ENCODE data around the gene MCM3.
A peak's percentile ranks its signal among the peaks of the same experiment; 100 is the strongest.

MCM3 gene

DNA sequence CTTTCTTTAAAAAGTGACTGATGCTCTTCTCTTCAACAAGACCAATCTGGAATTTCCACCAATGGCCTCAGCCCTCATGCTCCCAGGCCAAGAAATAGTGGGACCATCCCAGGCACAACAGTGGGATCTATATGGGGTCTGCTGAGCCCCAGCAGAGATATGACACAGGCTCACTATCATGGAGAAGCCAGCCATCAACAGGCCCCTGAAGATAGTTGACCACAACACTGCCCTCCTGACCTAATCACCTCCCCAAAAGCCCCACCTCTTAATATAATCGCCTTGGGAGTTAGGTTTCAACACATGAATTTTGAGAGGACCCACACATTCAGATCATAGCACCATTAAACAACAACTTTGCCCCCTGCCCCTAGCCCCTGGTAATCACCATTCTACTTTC is 16.8 kb upstream of the MCM3 start:
- no peak for DNase-seq

DNA sequence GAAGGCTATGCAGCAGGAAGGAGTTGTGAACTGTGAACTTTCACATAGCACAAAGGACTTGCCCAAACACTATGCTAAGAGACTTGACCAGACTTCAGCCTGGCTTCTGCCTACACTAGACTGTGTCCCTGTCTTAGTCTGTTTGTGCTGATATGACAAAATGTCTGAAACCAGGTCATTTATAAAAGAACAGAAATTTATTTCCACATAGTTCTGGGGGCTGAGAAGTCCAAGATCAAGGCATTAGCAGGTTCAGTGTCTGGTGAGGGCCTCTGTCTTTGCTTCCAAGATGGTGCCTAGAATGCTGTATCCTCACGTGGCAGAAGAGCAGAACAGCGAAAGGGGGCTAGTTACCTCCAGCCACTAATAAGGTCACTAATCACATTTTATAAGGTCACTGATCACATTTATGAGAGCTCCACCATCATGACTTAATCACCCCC is 16.0 kb upstream of the MCM3 start:
- no peak for DNase-seq

GRCh38 chr6:52299653-52300052 is 15.1 kb upstream of the MCM3 start:
- DNase-seq = no peak

DNA sequence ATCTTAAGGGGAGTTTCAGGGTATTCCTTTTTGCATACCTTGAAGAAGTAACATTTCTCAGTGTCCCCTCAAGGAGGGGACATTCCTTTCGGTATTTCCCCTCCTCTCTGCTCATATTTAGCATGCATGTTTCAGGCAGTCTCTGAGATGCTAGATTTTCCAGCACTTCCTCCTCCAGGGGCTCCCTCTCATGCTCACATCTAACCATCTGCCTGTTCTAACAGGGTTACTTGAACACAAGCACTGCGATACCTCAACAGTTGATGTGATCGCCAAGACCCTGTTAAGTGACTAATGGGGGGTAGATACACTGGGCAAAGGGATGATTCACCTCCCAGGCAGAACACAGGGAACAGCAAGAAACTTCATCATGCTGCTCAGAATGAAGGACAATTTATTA is 12.9 kb upstream of the MCM3 start:
- DNase-seq = no peak

DNA sequence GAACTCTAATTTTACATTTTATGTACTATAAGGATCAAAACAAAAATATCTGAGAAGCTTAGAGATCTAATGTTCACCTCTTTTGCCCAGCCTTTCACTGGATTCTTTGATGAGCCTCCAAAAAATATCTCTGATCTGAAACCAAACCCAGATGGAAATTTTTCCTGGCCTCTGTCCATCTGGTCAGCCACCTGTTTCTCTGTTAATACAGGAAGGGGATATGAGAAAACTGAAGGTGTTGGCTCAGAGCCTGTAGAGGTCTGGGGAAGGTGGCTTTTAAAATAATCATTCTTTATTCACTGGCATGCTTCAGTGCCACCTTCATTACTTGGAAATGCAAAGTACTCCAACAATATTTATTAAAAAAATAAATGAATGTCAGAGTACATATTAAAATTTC is 8.5 kb upstream of the MCM3 start:
- DNase-seq = peak; percentile 91

- no peak for DNase-seq
Measured at GRCh38 chr6:52288841-52289240, 4.3 kb upstream of the MCM3 start.

DNA sequence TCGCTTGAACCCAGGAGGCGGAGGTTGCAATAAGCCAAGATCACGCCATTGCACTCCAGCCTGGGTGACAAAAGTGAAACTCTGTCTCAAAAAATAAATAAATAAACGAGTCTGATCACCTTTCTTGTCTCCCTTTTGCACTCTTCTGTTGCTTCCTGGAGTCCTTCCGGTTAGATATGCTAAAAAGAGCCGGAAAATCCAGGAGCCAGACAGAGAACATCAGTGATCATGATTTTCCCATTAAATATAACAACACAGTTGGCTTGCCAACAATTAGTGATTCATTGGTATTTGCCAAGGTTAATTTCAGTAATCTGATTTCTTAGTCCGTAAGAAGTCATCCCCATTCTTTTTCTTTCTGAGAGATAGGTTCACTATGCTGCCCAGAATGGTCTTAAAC is 3.7 kb upstream of the MCM3 start:
- no peak for DNase-seq

GRCh38 chr6:52286798-52287432 is 2.4 kb upstream of the MCM3 start:
- DNase-seq = peak; percentile 94

DNA sequence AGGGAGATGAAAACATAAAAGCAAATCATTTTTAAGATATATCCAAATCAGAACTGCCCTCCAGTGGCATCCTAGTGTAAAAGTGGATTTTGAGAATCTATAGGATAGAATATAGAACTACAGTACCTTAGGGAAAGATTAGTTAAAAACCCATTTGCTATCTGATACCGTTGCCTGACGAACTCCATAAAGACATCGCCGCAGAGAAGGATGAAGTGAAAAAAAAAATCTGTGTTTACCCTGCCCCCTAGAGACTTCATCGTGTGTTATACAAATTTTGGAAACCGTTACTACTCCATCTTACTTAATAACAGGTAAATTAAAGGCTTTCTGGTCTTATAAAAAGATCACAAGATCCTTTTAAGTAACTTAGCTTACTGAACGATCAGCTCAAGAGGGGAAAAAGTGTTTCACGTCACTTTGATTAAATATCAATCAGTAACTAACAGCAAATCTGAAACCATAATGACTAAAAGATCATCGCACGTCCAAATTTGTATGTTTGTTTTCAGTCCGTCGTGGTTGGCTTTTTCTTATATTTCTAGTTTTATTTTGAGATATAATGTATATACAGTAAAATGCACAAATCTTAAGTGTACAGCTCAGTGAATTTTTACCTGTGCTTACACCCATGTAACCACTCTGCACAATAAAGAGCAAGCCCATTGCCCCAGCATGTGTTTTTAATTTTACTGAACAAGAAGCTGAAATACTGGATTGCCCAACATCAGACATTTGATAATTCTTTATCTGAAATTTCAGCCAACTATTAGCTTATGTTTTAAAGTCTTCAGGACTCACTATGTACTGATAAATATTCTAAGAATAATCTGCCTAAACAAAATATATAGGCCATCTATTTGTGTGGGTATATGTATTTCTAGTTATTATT is 881 bp upstream of the MCM3 start:
- peak; percentile 86 for DNase-seq

- DNase-seq = peak; percentile 90
Measured at GRCh38 chr6:52284131-52284459, 447 bp downstream of the MCM3 start.

DNA sequence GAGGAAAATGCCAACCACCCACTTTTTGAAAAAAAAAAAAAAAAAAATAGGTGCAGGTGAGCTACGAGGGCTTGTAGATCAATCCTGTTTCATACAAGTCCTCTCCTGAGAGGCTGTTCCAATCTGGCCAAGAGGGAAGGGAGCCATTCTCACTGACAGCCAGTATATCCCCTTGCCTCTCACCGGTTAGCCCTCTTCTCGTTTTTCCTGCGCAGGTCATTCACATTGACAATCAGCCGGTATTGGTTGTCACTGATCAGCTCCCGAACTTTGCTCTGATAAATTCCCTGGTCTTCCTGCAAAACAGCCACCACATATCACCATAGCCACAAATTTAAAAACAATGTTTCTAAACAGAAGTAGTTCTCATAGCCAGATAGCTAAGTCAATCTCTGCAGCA is 1.4 kb downstream of the MCM3 start:
- peak; percentile 20 for DNase-seq

GRCh38 chr6:52276130-52276529 is 8.4 kb downstream of the MCM3 start:
- DNase-seq = no peak

DNA sequence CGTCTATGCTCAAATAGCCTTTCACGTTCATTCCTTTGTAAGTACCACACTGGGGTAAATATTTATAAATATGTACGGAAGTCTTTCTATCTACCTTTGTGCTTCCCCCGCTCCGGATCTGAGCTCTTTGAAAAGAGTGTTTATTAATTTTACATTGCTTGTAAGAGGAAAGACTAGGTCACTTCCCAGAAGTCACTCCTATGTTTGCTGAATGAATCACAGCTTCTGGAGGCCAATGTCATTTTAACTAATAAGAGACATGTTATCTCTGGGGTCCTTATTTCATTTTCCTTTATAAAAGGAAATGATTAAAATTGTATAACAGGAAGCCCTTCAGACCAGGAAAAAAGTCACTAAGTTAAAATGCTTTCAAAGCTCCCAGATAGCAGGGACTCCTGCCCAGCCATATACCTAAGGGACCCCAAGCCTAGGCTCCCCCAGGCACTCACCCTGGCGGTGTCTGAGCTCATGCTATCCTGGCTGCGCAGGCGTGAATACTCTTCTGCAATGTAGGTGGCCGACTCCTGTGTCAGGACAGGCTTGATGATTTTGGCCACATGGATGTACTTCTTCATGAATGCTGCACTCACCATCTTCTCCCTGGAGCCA is 12.6 kb downstream of the MCM3 start:
- no peak for DNase-seq

- DNase-seq = peak; percentile 69
Measured at GRCh38 chr6:52263709-52264540, 20.6 kb downstream of the MCM3 start.

DNA sequence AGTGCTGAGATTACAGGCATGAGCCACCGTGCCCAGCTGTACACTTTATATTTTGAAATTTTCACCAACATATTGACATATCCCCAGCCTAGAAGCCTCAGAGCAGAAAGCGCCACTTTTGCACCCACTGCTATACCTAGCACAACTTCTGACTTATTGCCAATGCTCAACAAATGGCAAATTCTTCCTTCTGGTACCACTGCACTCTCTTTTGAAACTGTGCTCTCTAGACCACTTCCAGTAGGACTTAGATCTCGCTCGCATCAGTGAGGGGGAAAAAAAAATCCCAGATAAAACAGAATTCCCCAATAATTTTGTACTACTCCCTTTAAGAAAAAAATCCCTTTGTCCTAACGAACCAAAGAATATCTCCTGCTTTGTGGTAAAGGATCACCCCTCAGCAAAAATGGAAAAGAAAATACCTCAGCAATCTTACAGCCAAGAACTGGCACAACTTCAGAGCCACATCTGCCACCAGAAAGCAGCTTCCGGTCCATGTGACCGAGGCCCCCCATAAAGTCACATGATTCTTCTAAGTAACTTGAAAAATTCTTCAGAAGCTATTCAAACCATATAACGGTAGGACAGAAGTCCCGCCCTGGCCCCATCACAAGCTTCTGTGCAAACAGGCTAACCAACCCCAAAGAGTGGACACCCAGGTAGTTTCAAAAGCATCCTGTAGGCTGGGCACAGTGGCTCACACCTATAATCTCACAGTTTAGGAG is 21.8 kb downstream of the MCM3 start:
- no peak for DNase-seq

DNA sequence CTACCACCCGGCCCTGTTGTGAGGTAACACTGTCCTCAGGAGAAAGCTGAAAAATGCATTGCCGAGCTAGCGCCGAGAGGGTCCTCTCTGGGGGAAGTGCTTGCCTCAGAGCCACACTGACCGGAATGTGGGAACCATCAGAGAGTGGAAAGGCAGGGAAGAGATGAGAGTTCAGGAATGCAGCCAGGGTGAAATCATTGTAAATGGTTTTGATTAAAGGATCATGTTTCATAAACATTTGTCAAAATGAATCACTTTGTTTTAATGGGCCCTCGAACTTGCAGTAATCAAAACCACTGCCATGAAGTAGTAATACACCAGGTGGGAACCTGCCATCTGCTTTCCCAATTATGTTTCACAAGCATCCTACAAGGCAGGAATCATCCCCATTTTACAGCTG is 23.3 kb downstream of the MCM3 start:
- DNase-seq = peak; percentile 58

- DNase-seq = peak; percentile 13
Measured at GRCh38 chr6:52260634-52261033, 23.9 kb downstream of the MCM3 start.

GRCh38 chr6:52255434-52255833 is 29.1 kb downstream of the MCM3 start:
- DNase-seq = no peak

GRCh38 chr6:52254731-52255378 is 29.7 kb downstream of the MCM3 start:
- DNase-seq = no peak

GRCh38 chr6:52253494-52253893 is 31.0 kb downstream of the MCM3 start:
- DNase-seq = peak; percentile 22

DNA sequence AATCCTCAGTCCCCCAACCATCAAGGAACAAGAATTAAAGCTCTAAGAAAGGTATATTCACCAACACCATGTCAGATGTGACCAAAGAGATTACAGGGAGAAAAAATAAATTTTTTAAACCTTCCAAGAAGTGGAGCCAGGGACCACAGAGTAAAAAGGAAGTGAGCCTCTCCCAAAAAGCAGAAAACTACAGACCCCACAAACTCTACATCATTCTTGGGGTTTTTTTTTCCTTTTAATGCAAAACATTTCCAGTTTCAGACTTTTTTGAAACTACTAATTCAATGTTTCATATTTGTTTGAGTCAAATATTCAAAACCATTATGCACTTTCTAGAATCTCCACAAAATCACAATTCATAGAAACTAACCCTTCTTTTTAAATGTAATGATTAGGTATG is 33.4 kb downstream of the MCM3 start:
- DNase-seq = no peak

GRCh38 chr6:52249078-52249477 is 35.5 kb downstream of the MCM3 start:
- no peak for DNase-seq
